Neural cell (in vitro differentiated cells): ENCODE measurements around the gene PRMT2.

Source experiments
- CTCF ChIP-seq: fragments of 450-650 bp; IDR thresholded peaks from 2 replicates; pipeline ENCODE4 v1.5.1; 2014; ENCODE audit warnings: antibody characterized with exemption, mild to moderate bottlenecking, moderate library complexity; ENCODE audit not compliant: poor library complexity, severe bottlenecking
- EZH2 ChIP-seq: fragments of 200-600, 300-800 bp; shearing (Covaris generic), sonication (generic); IDR thresholded peaks from 2 replicates; pipeline ENCODE4 v1.6.1; 2014; ENCODE audit warnings: antibody characterized with exemption, low read length, borderline replicate concordance, mild to moderate bottlenecking; ENCODE audit not compliant: insufficient read depth, poor library complexity, severe bottlenecking
- POLR2AphosphoS5 ChIP-seq: IDR thresholded peaks from 2 replicates; pipeline ENCODE4 v1.6.1; 2012
- SMC3 ChIP-seq: fragments of 450-650 bp; conservative IDR thresholded peaks from 2 replicates; pipeline ENCODE4 v1.6.1; 2014; ENCODE audit warnings: antibody characterized with exemption, mild to moderate bottlenecking, moderate library complexity; ENCODE audit not compliant: poor library complexity

- TF ChIP-seq CTCF (no peak), SMC3 (no peak), POLR2AphosphoS5 (no peak), EZH2 (no peak)
Measured at GRCh38 chr21:46600978-46601377, 34.5 kb upstream of the PRMT2 start.
